GM23338 (cell line): Measurements from ENCODE around the gene RELN.

Experiments used
- CTCF ChIP-seq, 2 experiments: fragments of 200-600 bp in 1 of 2; sonication (generic) in 1 of 2; conservative IDR thresholded peaks; 2 replicates each; pipeline versions ENCODE4 v1.5.1 to v1.6.1; 2016 to 2017; ENCODE audit warnings: antibody characterized with exemption in 2 of 2, low read depth in 2 of 2, mild to moderate bottlenecking in 2 of 2, moderate library complexity in 1 of 2
- ETS1 ChIP-seq: IDR thresholded peaks from 2 replicates; pipeline ENCODE4 v1.6.1; 2016; ENCODE audit warnings: antibody characterized with exemption
- EZH2 ChIP-seq: fragments of 200-600 bp; sonication (generic); IDR thresholded peaks from one replicate; pipeline ENCODE4 v1.8.0; 2017; ENCODE audit warnings: antibody characterized with exemption, mild to moderate bottlenecking, low read depth; ENCODE audit not compliant: unreplicated experiment
- POLR2AphosphoS5 ChIP-seq: IDR thresholded peaks from 2 replicates; pipeline ENCODE4 v1.6.1; 2016; ENCODE audit warnings: antibody characterized with exemption, low read depth
- REST ChIP-seq: IDR thresholded peaks from one replicate; pipeline ENCODE4 v1.6.1; 2018; ENCODE audit warnings: antibody characterized with exemption; ENCODE audit not compliant: unreplicated experiment
- ZNF462 ChIP-seq: fragments of 250-450 bp; sonication (Bioruptor Pico); IDR thresholded peaks from 2 replicates; pipeline ENCODE4 v1.5.0; 2020; ENCODE audit warnings: mild to moderate bottlenecking, moderate library complexity

GRCh38 chr7:103947026-103947655, 42.3 kb downstream of the RELN start:
- TF ChIP-seq CTCF (conservative IDR thresholded peaks at IDR 0.05; ENCODE audit: low read depth in 2 of 2) (no peak), ZNF462 (CRISPR knock-in tag) (no peak), EZH2 (no peak), ETS1 (no peak), REST (no peak), POLR2AphosphoS5 (no peak)
